Measurements from ENCODE around the gene KIF13A.

- no peak for TF ChIP-seq CTCF (conservative IDR thresholded peaks at IDR 0.05)
- TF ChIP-seq EZH2 (IDR thresholded peaks at IDR 0.05; ENCODE audit: low read depth): no peak
Measured at GRCh38 chr6:17910189-17910588, 77.2 kb downstream of the KIF13A start.
